ENCODE measurements around the gene RABEP1.

- no peak for TF ChIP-seq POLR2AphosphoS5 (IDR thresholded peaks at IDR 0.05)
- TF ChIP-seq, protein P1, sequence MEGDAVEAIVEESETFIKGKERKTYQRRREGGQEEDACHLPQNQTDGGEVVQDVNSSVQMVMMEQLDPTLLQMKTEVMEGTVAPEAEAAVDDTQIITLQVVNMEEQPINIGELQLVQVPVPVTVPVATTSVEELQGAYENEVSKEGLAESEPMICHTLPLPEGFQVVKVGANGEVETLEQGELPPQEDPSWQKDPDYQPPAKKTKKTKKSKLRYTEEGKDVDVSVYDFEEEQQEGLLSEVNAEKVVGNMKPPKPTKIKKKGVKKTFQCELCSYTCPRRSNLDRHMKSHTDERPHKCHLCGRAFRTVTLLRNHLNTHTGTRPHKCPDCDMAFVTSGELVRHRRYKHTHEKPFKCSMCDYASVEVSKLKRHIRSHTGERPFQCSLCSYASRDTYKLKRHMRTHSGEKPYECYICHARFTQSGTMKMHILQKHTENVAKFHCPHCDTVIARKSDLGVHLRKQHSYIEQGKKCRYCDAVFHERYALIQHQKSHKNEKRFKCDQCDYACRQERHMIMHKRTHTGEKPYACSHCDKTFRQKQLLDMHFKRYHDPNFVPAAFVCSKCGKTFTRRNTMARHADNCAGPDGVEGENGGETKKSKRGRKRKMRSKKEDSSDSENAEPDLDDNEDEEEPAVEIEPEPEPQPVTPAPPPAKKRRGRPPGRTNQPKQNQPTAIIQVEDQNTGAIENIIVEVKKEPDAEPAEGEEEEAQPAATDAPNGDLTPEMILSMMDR (IDR thresholded peaks at IDR 0.05) = no peak
These were observed 123.3 kb downstream of the RABEP1 start for GRCh38 chr17:5405400-5405799.

Data from prostate gland (tissue), 2 donors.